Neuronal stem cell (in vitro differentiated cells): Measurements from ENCODE around the gene FAM32A.

ENCODE experiments used
- DNase-seq: peaks from one replicate; pipeline ENCODE4 v3.0.0-alpha.2; 2013; ENCODE audit warnings: low spot score
- H2AFZ ChIP-seq: one replicate; pipeline ENCODE4 v1.6.1; 2013; ENCODE audit warnings: mild to moderate bottlenecking, low read length, inconsistent platforms
- H2AK5ac ChIP-seq: 2 replicates; pipeline ENCODE4 v1.6.1; 2013; ENCODE audit warnings: low read depth, mild to moderate bottlenecking, inconsistent platforms, low read length, moderate library complexity, mixed read lengths
- H2BK120ac ChIP-seq: 2 replicates; pipeline ENCODE4 v1.6.1; 2013; ENCODE audit warnings: low read depth, mild to moderate bottlenecking, inconsistent platforms, low read length, moderate library complexity, mixed read lengths
- H2BK12ac ChIP-seq: one replicate; pipeline ENCODE4 v1.6.1; 2013; ENCODE audit warnings: low read length, inconsistent platforms
- H2BK15ac ChIP-seq: 2 replicates; pipeline ENCODE4 v1.6.1; 2013; ENCODE audit warnings: mild to moderate bottlenecking, low read length, inconsistent platforms, mixed read lengths
- H2BK5ac ChIP-seq: one replicate; pipeline ENCODE4 v1.6.1; 2013; ENCODE audit warnings: inconsistent platforms, mild to moderate bottlenecking, low read length, moderate library complexity
- H3K14ac ChIP-seq: one replicate; pipeline ENCODE4 v1.6.1; 2013; ENCODE audit warnings: low read length, inconsistent platforms
- H3K18ac ChIP-seq: 2 replicates; pipeline ENCODE4 v1.6.1; 2013; ENCODE audit warnings: low read length, inconsistent platforms
- H3K23ac ChIP-seq: 2 replicates; pipeline ENCODE4 v1.6.1; 2013; ENCODE audit warnings: low read depth, mild to moderate bottlenecking, mixed read lengths, low read length, inconsistent platforms; ENCODE audit not compliant: poor library complexity
- H3K27ac ChIP-seq: replicated peaks from 3 replicates; pipeline ENCODE4 v1.5.1; 2013; ENCODE audit warnings: low read length, inconsistent platforms
- H3K27me3 ChIP-seq, 3 experiments: 2 replicates each; pipeline ENCODE4 v1.6.1; 2013; ENCODE audit warnings: low read length in 3 of 3, mild to moderate bottlenecking in 2 of 3, inconsistent platforms in 1 of 3, low read depth in 1 of 3, mixed read lengths in 1 of 3, moderate library complexity in 1 of 3; ENCODE audit not compliant: control insufficient read depth in 3 of 3, insufficient read depth in 3 of 3
- H3K36me3 ChIP-seq, 2 donors: replicated peaks in 1 of 2; 2 replicates each; pipeline ENCODE4 v1.6.1; 2013; ENCODE audit warnings: low read length in 2 of 2; ENCODE audit not compliant: control insufficient read depth in 2 of 2, insufficient read depth in 2 of 2
- H3K4ac ChIP-seq: 2 replicates; pipeline ENCODE4 v1.6.1; 2013; ENCODE audit warnings: inconsistent platforms, mild to moderate bottlenecking, low read length, moderate library complexity
- H3K4me1 ChIP-seq, 2 donors: 1 replicate in 1 of 2; 2 replicates in 1 of 2; pipeline ENCODE4 v1.6.1; 2013; ENCODE audit warnings: low read length in 2 of 2, low read depth in 1 of 2; ENCODE audit not compliant: control insufficient read depth in 2 of 2, insufficient read depth in 1 of 2
- H3K4me2 ChIP-seq: one replicate; pipeline ENCODE4 v1.6.1; 2013; ENCODE audit warnings: mild to moderate bottlenecking, low read length, inconsistent platforms; ENCODE audit not compliant: insufficient read depth, poor library complexity, severe bottlenecking
- H3K4me3 ChIP-seq, 2 donors: 2 replicates each; pipeline ENCODE4 v1.5.1; 2013; ENCODE audit warnings: low read length in 2 of 2, mild to moderate bottlenecking in 2 of 2, inconsistent platforms in 1 of 2, moderate library complexity in 1 of 2
- H3K79me1 ChIP-seq: one replicate; pipeline ENCODE4 v1.6.1; 2013; ENCODE audit warnings: low read depth, mild to moderate bottlenecking, inconsistent platforms, low read length, moderate library complexity
- H3K9ac ChIP-seq: one replicate; pipeline ENCODE4 v1.6.1; 2013; ENCODE audit warnings: mild to moderate bottlenecking, low read depth, low read length, inconsistent platforms; ENCODE audit not compliant: poor library complexity
- H3K9me3 ChIP-seq, 2 donors: replicated peaks in 1 of 2; 2 replicates each; pipeline versions ENCODE3 to v1.6.1; 2013; ENCODE audit warnings: low read length in 2 of 2, mild to moderate bottlenecking in 2 of 2, inconsistent platforms in 1 of 2, low read depth in 1 of 2, mixed read lengths in 1 of 2, moderate library complexity in 1 of 2; ENCODE audit not compliant: control insufficient read depth in 2 of 2, insufficient read depth in 1 of 2
- H4K8ac ChIP-seq: one replicate; pipeline ENCODE4 v1.6.1; 2013; ENCODE audit warnings: low read depth, mild to moderate bottlenecking, inconsistent platforms, low read length, moderate library complexity
- H4K91ac ChIP-seq: one replicate; pipeline ENCODE4 v1.6.1; 2013; ENCODE audit warnings: low read length, low read depth, mild to moderate bottlenecking, inconsistent platforms; ENCODE audit not compliant: poor library complexity
- WGBS, 2 donors: extraction: QIAGEN DNeasy Blood & Tissue Kit; methylation state at CpG; one replicate each; pipeline ENCODE4 v1.1.7; 2013; ENCODE audit warnings: missing lambda C conversion rate in 2 of 2, mixed read lengths in 1 of 2; ENCODE audit not compliant: insufficient read length in 2 of 2, insufficient replicate concordance in 1 of 2; ENCODE audit errors: extremely low coverage in 2 of 2; 5-methylcytosine and 5-hydroxymethylcytosine counted together

The FAM32A gene

GRCh38 chr19:16228637-16229321, 43.6 kb downstream of the FAM32A start:
- H3K4me1 ChIP-seq = no peaks in the 10 kb centered on the region
- no peak overlapping the region for H3K18ac ChIP-seq
- no peak overlapping the region for H3K4me3 ChIP-seq
- no CpG with 5 or more reads among the region's 21 CpGs for WGBS, 2 donors
- H2BK15ac ChIP-seq = no peak overlapping the region
- no peak for DNase-seq
- no peaks in the 10 kb centered on the region for H3K27me3 ChIP-seq
- H2BK120ac ChIP-seq = no peak overlapping the region
- H2BK12ac ChIP-seq = no peak overlapping the region
- no peak overlapping the region for H3K4me2 ChIP-seq
- no peak overlapping the region for H2AFZ ChIP-seq
- H2AK5ac ChIP-seq = no peak overlapping the region
- no peak overlapping the region for H2BK5ac ChIP-seq
- no peak overlapping the region for H4K91ac ChIP-seq
- H3K4ac ChIP-seq = no peak overlapping the region
- H3K9ac ChIP-seq = no peak overlapping the region
- no peak overlapping the region for H3K27ac ChIP-seq
- no peaks in the 10 kb centered on the region for H3K9me3 ChIP-seq
- H3K23ac ChIP-seq = no peak overlapping the region
- H4K8ac ChIP-seq = no peak overlapping the region
- peaks cover 37 to 89% of the 10 kb centered on the region in 2 donors for H3K36me3 ChIP-seq
- H3K14ac ChIP-seq = peak overlapping the region; percentile 21
- peaks cover 8% of the 10 kb centered on the region for H3K79me1 ChIP-seq

GRCh38 chr19:16229322-16229641, 44.1 kb downstream of the FAM32A start:
- no peak overlapping the region for H3K14ac ChIP-seq
- no peak for DNase-seq
- no peak overlapping the region for H2BK12ac ChIP-seq
- no peak overlapping the region for H3K18ac ChIP-seq
- no peaks in the 10 kb centered on the region for H3K9me3 ChIP-seq
- no peak overlapping the region for H2BK120ac ChIP-seq
- H3K4me3 ChIP-seq = no peak overlapping the region
- H3K4me2 ChIP-seq = no peak overlapping the region
- no peak overlapping the region for H4K91ac ChIP-seq
- no peak overlapping the region for H2AFZ ChIP-seq
- no peak overlapping the region for H3K9ac ChIP-seq
- peaks cover 8% of the 10 kb centered on the region for H3K79me1 ChIP-seq
- H3K27ac ChIP-seq = no peak overlapping the region
- H3K4ac ChIP-seq = no peak overlapping the region
- no peak overlapping the region for H3K23ac ChIP-seq
- no peak overlapping the region for H2BK5ac ChIP-seq
- H2BK15ac ChIP-seq = no peak overlapping the region
- H4K8ac ChIP-seq = no peak overlapping the region
- WGBS, 2 donors = no CpG with 5 or more reads among the region's 9 CpGs
- no peaks in the 10 kb centered on the region for H3K4me1 ChIP-seq
- H3K27me3 ChIP-seq = no peaks in the 10 kb centered on the region
- no peak overlapping the region for H2AK5ac ChIP-seq
- H3K36me3 ChIP-seq = peaks cover 34 to 89% of the 10 kb centered on the region in 2 donors

GRCh38 chr19:16232127-16232526, 46.9 kb downstream of the FAM32A start:
- no peaks in the 10 kb centered on the region for H3K27me3 ChIP-seq
- no peak overlapping the region for H2BK5ac ChIP-seq
- H3K79me1 ChIP-seq = no peaks in the 10 kb centered on the region
- H3K9ac ChIP-seq = peak overlapping the region; percentile 32
- no peak overlapping the region for H3K4me2 ChIP-seq
- no peak for DNase-seq
- H3K4me1 ChIP-seq = no peaks in the 10 kb centered on the region
- no peak overlapping the region for H2AK5ac ChIP-seq
- no peak overlapping the region for H3K14ac ChIP-seq
- H2BK120ac ChIP-seq = no peak overlapping the region
- no CpG with 5 or more reads among the region's 16 CpGs for WGBS, 2 donors
- no peak overlapping the region for H2BK12ac ChIP-seq
- no peak overlapping the region for H3K4ac ChIP-seq
- no peak overlapping the region for H4K8ac ChIP-seq
- H2BK15ac ChIP-seq = no peak overlapping the region
- peaks cover 37 to 87% of the 10 kb centered on the region in 2 donors for H3K36me3 ChIP-seq
- no peak overlapping the region for H2AFZ ChIP-seq
- peaks cover 0 to 6% of the 10 kb centered on the region in 2 donors for H3K9me3 ChIP-seq
- H3K23ac ChIP-seq = no peak overlapping the region
- no peak overlapping the region for H4K91ac ChIP-seq
- no peak overlapping the region for H3K27ac ChIP-seq
- no peak overlapping the region for H3K4me3 ChIP-seq
- no peak overlapping the region for H3K18ac ChIP-seq

GRCh38 chr19:16232568-16232967, 47.4 kb downstream of the FAM32A start:
- Histone ChIP-seq H4K8ac (no peak overlapping the region), H3K4ac (no peak overlapping the region), H4K91ac (no peak overlapping the region), H3K9ac (peak overlapping the region; percentile 32), H2BK120ac (no peak overlapping the region), H3K9me3 (peaks cover 0 to 6% of the 10 kb centered on the region in 2 donors), H3K23ac (peak overlapping the region; percentile 25), H3K27ac (no peak overlapping the region), H2BK12ac (no peak overlapping the region), H3K18ac (no peak overlapping the region), H3K27me3 (no peaks in the 10 kb centered on the region), H3K4me2 (no peak overlapping the region), H3K79me1 (no peaks in the 10 kb centered on the region), H2AK5ac (no peak overlapping the region), H3K36me3 (peaks cover 34 to 83% of the 10 kb centered on the region in 2 donors), H3K4me3 (no peak overlapping the region), H2AFZ (no peak overlapping the region), H3K4me1 (no peaks in the 10 kb centered on the region), H2BK15ac (no peak overlapping the region), H3K14ac (peak overlapping the region; percentile 31), H2BK5ac (no peak overlapping the region)
- WGBS, 2 donors = no CpG with 5 or more reads among the region's 13 CpGs
- DNase-seq = no peak
